Measurements from ENCODE around the gene OOEP. TPM values are rescaled to one million over a fixed set of nuclear protein-coding genes. Genes with fewer than 3 reads are reported as not detected.

OOEP gene
- total RNA-seq, 3 donors from 2014 or later, result 0.41 TPM; not detected in 2

DNA sequence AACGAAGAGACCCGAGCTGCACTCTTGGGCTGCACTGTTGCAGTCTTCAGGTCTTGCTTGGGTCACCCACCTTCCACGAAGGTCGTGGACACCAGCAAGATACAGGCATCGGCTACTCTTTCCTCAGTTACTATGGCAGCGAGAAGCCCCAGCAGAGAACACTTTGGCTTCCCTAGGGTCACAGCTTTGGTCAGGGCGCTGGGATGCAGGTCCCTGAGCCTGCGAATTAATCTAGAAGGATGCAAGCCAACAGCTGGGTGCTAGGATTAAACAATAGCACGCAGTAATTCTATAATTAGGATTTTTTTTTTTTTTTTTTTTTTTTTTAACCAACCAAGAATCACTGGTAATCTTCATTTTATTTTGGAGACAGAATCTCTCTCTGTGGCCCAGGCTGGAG lies 5.1 kb downstream of the OOEP start:
- H3K4me3 ChIP-seq, result no peak overlapping the region
- no peaks in the 10 kb centered on the region for H3K36me3 ChIP-seq (ENCODE audit: low read depth)
- H3K9me3 ChIP-seq, result no peaks in the 10 kb centered on the region
- DNase-seq, result no peak
- ATAC-seq, result no peak
- no peaks in the 10 kb centered on the region for H3K4me1 ChIP-seq (ENCODE audit: low read depth)
- TF ChIP-seq, protein P1, sequence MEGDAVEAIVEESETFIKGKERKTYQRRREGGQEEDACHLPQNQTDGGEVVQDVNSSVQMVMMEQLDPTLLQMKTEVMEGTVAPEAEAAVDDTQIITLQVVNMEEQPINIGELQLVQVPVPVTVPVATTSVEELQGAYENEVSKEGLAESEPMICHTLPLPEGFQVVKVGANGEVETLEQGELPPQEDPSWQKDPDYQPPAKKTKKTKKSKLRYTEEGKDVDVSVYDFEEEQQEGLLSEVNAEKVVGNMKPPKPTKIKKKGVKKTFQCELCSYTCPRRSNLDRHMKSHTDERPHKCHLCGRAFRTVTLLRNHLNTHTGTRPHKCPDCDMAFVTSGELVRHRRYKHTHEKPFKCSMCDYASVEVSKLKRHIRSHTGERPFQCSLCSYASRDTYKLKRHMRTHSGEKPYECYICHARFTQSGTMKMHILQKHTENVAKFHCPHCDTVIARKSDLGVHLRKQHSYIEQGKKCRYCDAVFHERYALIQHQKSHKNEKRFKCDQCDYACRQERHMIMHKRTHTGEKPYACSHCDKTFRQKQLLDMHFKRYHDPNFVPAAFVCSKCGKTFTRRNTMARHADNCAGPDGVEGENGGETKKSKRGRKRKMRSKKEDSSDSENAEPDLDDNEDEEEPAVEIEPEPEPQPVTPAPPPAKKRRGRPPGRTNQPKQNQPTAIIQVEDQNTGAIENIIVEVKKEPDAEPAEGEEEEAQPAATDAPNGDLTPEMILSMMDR (IDR thresholded peaks at IDR 0.05), result no peak
- intact Hi-C loops (cut with DNase I, micrococcal nuclease), result no loop called here

DNA sequence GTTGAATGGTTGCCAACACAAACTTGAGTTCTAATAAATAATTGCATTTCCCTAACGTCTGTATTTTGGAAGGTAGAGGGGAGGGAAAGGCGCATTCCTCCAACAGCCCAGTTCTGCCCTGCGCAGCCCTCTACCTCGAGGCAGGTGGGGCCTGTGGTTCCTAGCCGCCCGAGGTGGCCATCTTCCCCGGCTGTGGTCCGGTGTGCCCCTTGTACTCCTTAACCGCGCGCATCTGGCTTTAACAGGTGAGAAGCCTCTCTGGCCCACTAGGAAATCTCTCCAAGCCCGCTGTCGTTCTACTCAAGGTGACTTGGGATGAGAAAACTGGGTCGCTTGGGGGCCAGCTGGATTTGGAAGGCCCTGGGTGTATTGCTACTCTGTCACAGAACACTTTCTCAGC lies 5.6 kb downstream of the OOEP start:
- intact Hi-C loops (cut with DNase I, micrococcal nuclease), result no loop called here
- no peak for ATAC-seq

GRCh38 chr6:73363537-73363875 lies 6.2 kb downstream of the OOEP start:
- Histone ChIP-seq H3K4me1 (ENCODE audit: low read depth) (no peaks in the 10 kb centered on the region), H3K9me3 (no peaks in the 10 kb centered on the region), H3K36me3 (ENCODE audit: low read depth) (no peaks in the 10 kb centered on the region), H3K4me3 (no peak overlapping the region)
- ATAC-seq (no peak), DNase-seq (no peak)
- intact Hi-C loops (cut with DNase I, micrococcal nuclease), result no loop called here
- TF ChIP-seq, protein P1 (IDR thresholded peaks at IDR 0.05), result no peak

More for the DNA sequence above, 5.6 kb downstream of the OOEP start:
- H3K4me3 ChIP-seq, result no peak overlapping the region
- no peak for DNase-seq
- H3K9me3 ChIP-seq, result no peaks in the 10 kb centered on the region
- H3K4me1 ChIP-seq (ENCODE audit: low read depth), result no peaks in the 10 kb centered on the region
- H3K36me3 ChIP-seq (ENCODE audit: low read depth), result no peaks in the 10 kb centered on the region
- TF ChIP-seq, protein P1 (IDR thresholded peaks at IDR 0.05), result no peak

GRCh38 chr6:73362869-73363536 lies 6.7 kb downstream of the OOEP start:
- ATAC-seq, result no peak
- intact Hi-C loops (cut with DNase I, micrococcal nuclease), result no loop called here
- no peaks in the 10 kb centered on the region for H3K4me1 ChIP-seq (ENCODE audit: low read depth)
- no peak overlapping the region for H3K4me3 ChIP-seq
- H3K36me3 ChIP-seq (ENCODE audit: low read depth), result no peaks in the 10 kb centered on the region
- DNase-seq, result no peak
- H3K9me3 ChIP-seq, result no peaks in the 10 kb centered on the region
- TF ChIP-seq, protein P1 (IDR thresholded peaks at IDR 0.05), result no peak

DNA sequence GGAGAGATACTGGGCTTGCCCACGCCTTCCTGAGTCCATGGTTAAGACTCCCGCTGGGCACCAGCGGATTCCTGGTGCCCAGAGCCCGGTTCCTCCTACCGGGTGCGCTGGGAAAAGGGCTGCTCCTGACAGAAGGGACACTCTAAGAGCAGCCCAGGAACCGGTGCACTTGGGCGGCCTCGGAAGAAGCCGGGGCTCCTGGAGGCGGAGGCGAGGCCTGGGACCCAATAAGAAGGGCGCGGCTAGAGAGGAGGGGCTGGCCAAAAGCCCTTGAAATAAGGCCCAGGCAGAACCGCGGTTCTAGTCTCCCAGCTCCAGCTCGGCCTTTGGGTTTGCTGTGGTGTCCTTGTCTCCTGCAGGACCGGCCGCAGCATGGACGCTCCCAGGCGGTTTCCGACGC lies 7.3 kb downstream of the OOEP start, which contains the start of gene KHDC3L:
KHDC3L (plus strand) TSS at position 301 of the 400 bp plus-strand sequence; CDS start at position 373, 72 bp downstream.
- Histone ChIP-seq H3K9me3 (no peaks in the 10 kb centered on the region), H3K4me3 (no peak within 1 kb of the TSS), H3K4me1 (ENCODE audit: low read depth) (no peaks in the 10 kb centered on the region), H3K36me3 (ENCODE audit: low read depth) (no peaks in the 10 kb centered on the region)
- no peak for ATAC-seq
- intact Hi-C loops (cut with DNase I, micrococcal nuclease), result no loop called here
- no peak for DNase-seq
- TF ChIP-seq, protein P1 (IDR thresholded peaks at IDR 0.05), result no peak
